ENCODE data around the gene FAM20B.
"Not testable (repeated sequence)": the region's sequence is repeated elsewhere in the genome, so short reads cannot be mapped to it uniquely, and the experiment has no call there.

The FAM20B gene, protein sequence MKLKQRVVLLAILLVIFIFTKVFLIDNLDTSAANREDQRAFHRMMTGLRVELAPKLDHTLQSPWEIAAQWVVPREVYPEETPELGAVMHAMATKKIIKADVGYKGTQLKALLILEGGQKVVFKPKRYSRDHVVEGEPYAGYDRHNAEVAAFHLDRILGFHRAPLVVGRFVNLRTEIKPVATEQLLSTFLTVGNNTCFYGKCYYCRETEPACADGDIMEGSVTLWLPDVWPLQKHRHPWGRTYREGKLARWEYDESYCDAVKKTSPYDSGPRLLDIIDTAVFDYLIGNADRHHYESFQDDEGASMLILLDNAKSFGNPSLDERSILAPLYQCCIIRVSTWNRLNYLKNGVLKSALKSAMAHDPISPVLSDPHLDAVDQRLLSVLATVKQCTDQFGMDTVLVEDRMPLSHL

DNA sequence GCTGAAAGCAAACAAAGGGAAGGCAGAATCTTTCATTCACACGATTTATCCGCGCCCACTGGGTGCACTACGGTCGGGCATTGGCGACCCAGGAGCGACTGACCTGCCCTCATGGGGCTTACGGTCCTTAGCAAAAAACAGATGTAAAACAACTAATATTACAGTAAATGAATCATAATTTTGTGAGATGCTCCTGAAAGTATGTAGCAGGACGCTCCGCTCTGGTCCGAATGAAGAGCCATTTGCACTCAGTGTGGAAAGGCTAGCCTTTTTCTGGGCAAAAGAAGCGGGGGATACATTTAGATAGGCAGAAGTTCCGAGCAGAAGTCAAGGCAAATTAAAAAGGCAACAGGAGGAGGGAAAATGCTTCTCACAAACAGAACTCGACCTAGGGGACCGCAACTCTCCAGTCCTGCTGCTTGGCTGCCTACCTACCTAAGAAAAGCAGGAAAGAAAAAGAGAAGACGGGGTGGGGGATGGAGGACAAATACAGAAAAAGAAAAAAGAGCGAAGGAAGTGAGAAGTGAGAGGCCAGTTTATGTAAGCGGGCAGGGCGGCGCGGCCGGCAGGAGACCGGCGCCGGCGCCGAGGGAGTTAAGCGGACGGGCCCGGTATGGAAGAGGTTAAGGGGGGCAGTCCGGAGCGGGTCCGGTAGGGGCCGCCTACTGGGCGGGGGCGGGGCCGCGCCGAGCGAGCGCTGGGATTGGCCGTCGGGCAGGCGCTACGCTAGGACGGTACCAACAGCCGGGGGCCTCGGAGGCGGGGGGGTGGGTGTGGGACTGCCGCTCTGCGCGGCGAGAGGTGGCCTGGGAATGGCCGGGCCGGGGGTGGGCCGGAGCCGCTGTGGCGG, at the start of gene FAM20B:
Gene FAM20B (plus strand): TSS at position 770 of the 850 bp plus-strand sequence. CDS start 17,954 bp downstream, outside the sequence.
- DNase-seq (ENCODE audit: low spot score), result peak; percentile 98

DNA sequence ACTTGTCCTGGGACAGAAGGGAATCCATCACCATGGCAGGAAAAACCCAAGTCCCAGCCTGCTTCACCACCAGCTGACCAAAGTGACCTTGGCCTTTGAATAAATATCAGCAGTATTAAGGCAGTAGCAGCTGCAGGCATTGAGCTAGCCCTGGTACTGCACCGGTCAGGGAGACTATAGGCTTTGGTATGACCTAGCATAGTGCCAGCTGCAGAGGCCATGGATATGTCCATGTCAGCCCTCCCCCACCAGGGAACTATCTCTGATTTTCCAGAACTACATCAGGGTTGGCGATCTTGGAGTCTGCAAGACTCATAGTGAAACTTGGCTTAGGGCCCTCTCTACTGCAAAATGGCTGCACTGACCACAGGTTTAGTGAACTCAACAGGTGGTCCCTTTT, 49.2 kb upstream of the FAM20B start:
- no peak for DNase-seq (ENCODE audit: low spot score)

DNA sequence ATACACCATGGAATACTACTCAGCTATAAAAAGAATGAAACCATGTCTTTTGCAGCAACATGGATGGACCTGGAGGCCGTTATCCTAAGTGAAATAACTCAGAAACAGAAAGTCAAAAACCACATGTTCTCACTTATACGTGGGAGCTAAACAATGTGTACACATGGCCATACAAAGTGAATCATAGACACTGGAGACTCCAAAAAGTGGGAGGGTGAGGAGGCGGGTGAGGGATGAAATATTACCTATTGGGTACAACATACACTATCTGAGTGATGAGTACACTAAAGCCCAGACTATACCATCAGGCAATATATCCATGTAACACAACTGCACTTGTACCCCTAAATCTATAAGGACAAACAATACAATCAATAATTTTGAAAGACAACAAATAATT, 39.5 kb upstream of the FAM20B start:
- no peak for DNase-seq (ENCODE audit: low spot score)

DNA sequence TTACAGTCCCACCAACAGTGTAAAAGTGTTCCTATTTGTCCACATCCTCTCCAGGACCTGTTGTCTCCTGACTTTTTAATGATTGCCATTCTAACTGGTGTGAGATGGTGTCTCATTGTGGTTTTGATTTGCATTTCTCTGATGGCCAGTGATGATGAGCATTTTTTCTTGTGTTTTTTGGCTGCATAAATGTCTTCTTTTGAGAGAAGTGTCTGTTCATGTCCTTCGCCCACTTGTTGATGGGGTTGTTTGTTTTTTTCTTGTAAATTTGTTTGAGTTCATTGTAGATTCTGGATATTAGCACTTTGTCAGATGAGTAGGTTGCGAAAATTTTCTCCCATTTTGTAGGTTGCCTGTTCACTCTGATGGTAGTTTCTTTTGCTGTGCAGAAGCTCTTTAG, 37.5 kb upstream of the FAM20B start:
- DNase-seq (ENCODE audit: low spot score), result not testable (repeated sequence)

DNA sequence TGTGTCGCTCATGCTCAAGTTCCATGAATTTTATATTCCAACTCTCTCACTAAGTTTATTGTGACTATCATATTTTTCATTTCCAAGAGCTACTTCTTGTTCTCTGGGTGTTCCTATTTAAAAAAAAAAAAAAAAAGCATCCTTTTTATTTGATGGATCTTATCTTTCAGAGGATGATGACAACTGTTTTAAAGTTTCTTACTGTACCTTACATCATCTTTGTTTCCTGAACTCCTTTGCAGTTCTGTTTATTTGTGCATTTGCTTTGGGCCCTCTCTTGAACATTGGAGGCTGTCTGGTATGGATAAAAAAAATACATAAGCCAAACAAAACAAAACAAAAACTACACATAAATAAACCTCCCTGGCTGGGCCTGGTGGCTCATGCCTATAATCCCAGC, 32.1 kb upstream of the FAM20B start:
- no peak for DNase-seq (ENCODE audit: low spot score)

GRCh38 chr1:178997428-178997827, 28.3 kb upstream of the FAM20B start:
- no peak for DNase-seq (ENCODE audit: low spot score)

GRCh38 chr1:178998295-178998694, 27.4 kb upstream of the FAM20B start:
- DNase-seq (ENCODE audit: low spot score), result no peak

- no peak for DNase-seq (ENCODE audit: low spot score)
These were observed 26.6 kb upstream of the FAM20B start for GRCh38 chr1:178999061-178999460.

- no peak for DNase-seq (ENCODE audit: low spot score)
These were observed 24.2 kb upstream of the FAM20B start for GRCh38 chr1:179001451-179001850.

DNA sequence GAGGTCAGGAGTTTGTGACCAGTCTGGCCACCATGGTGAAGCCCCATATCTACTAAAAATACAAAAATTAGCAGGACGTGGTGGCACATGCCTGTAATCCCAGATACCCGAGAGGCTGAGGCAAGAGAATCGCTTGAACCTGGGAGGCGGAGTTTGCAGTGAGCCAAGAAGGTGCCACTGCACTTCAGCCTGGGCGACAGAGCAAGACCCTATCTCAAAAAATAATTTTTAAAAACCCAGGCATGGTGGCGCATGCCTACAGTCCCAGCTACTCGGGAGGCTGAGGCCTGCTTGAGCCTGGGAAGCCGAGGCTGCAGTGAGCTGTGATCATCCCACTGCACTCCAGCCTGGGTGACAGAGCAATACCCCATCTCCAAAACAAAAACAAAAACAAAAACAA, 23.6 kb upstream of the FAM20B start:
- not testable (repeated sequence) for DNase-seq (ENCODE audit: low spot score)

- DNase-seq (ENCODE audit: low spot score), result peak; percentile 66
These were observed 22.9 kb upstream of the FAM20B start for GRCh38 chr1:179002552-179003345.

DNA sequence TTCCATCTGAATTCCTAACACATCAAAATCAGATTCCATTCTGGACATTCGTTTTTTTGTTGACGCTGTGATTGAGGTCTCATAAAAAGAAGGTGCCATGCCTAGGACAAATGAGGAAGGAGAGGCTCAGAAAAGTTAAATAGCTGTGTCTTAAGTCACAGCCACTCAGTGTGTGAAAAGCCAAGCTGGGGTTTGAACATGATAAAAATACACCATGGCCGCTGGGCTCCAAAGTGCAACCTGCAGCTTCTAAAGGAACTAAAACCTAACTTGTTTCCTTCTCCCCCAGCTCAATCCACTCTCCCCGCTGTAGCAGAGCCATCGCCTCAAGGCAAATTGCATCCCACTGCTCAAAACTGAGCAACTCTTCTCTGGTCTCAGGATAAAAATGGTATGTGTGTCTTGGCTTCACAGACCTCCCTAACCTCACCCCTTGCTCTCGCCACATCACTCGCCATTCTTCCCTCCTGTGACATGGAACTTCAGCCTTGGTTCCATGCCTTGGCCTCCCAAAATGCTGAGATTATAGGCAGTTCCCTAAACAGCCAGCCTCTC, 22.1 kb upstream of the FAM20B start:
- DNase-seq (ENCODE audit: low spot score), result no peak

DNA sequence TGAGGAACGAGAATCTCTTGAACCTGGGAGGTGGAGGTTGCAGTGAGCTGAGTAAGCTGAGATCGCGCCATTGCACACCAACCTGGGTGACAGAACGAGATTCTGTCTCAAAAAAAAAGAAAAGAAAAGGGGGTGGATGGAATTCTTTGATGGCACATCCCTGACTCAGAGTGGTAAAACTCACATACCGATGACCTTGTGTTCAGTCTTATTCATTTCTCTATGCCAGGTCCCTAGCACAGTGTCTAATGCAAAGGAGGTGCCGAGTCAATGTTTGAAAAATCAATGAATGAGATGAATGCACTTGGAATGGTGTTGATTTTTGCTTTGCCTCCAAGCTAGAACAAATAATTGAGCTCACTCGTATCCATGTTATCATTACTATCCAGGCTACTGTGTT, 18.5 kb upstream of the FAM20B start:
- no peak for DNase-seq (ENCODE audit: low spot score)

DNA sequence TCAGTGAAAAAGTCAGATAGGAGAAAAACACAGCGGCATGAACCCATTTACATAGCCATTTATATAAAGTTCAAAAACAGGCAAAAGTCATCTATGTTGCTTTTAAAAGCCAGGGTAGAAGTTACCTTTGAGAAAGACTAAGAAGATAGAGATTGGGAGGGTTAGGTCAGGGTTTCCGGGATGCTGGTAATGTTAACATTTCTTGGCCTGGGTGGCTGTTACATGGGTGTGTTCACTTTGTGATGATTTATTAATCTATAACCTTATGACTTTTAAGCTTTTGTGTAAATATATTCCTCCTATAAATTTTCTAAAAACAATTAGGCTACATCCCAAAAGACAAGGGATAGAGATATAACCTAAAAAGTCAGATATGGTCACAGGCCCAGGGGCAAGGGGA, 15.0 kb upstream of the FAM20B start:
- DNase-seq (ENCODE audit: low spot score), result no peak

GRCh38 chr1:179012038-179012437, 13.7 kb upstream of the FAM20B start:
- no peak for DNase-seq (ENCODE audit: low spot score)

GRCh38 chr1:179014123-179014522, 11.6 kb upstream of the FAM20B start:
- no peak for DNase-seq (ENCODE audit: low spot score)

DNA sequence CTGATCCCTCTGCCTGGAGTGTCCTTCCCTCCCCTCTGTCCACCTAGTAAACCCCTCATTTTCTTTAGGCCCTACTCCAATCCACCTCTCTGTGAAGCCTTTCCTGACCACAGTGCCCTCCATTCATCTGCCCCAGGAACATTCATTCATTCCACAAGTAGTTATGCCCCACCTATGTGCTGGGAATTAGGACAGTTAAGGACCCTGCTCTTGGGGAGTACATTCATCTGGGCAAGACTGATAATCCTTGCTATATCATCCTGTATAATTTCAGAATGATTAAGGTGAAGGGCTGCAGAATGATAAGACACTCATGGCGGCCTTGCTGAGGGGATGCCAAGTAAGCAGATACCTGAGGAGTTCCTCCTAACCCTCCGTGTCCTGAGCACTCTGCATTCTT, 10.3 kb upstream of the FAM20B start:
- no peak for DNase-seq (ENCODE audit: low spot score)

DNA sequence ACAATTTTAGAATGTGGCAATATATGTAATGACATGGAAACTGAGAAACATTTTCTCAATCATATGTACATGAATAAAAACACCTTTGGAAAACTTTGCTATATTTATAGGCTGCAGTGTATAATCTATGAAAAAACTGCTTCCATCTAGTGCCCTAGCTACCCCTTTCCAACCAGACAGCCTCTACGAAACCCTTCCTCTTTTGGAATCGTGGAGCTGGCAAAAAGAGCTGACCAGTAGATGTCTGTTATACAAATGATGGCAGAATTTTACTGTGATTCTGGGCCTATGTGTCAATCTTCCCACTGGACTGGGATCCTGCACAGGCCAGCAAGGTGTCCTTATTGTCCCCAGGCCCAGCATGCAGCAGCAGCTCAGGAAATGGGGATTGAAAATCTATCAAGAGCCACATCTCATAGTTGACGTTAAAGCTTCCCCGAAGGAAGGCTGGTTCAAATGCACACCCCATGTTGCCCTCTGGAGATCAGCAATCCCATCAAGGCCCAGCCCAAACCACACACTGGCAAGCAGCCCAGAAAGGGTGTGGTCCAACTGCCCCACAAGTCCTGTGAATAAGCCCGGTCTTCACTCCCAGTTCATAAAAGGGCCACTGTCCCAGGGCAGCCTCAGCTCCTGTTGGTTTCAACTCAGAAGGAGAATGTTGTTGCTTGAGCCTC, 8.8 kb upstream of the FAM20B start:
- DNase-seq (ENCODE audit: low spot score), result no peak

- DNase-seq (ENCODE audit: low spot score), result no peak
These were observed 8.0 kb upstream of the FAM20B start for GRCh38 chr1:179017383-179018326.

GRCh38 chr1:179021873-179022272, 3.8 kb upstream of the FAM20B start:
- no peak for DNase-seq (ENCODE audit: low spot score)
